Cardiac muscle cell (in vitro differentiated cells and primary cell): Measurements from ENCODE around the gene SMIM38. TPM values are rescaled to one million over a fixed set of nuclear protein-coding genes. Genes with fewer than 3 reads are reported as not detected.

Source experiments
- DNase-seq, 2 donors: peaks; one replicate each; pipeline versions ENCODE4 v3.0.0 to v3.0.0-alpha.2; 2010 to 2017; ENCODE audit warnings: low read depth in 1 of 2, low spot score in 1 of 2
- H3K27ac ChIP-seq: fragments of 200-600 bp; sonication (generic); 2 replicates; pipeline ENCODE4 v1.5.1; 2016
- H3K27me3 ChIP-seq: fragments of 200-600 bp; sonication (generic); 2 replicates; pipeline ENCODE4 v1.6.0; 2016; ENCODE audit warnings: control low read depth
- H3K36me3 ChIP-seq: fragments of 200-600 bp; sonication (generic); 2 replicates; pipeline ENCODE4 v1.5.1; 2016; ENCODE audit warnings: control low read depth
- H3K4me1 ChIP-seq: fragments of 200-600 bp; sonication (generic); 2 replicates; pipeline ENCODE4 v1.8.1; 2017; ENCODE audit warnings: low read depth, mild to moderate bottlenecking, mixed run types
- H3K4me3 ChIP-seq: fragments of 200-600 bp; sonication (generic); 2 replicates; pipeline ENCODE4 v1.5.1; 2016; ENCODE audit warnings: mild to moderate bottlenecking
- H3K9me3 ChIP-seq: fragments of 200-600 bp; sonication (generic); 2 replicates; pipeline ENCODE4 v1.5.1; 2017; ENCODE audit warnings: low read depth, mild to moderate bottlenecking, control low read depth
- polyA plus RNA-seq: library from polyadenylated mRNA; unstranded; fragments of >200 nt; fragmentation: Nextera tagmentation; extraction: Ambion mirVana; gene quantifications from 2 replicates; pipeline ENCODE4 v1.2.1, GENCODE V29; 2016
- total RNA-seq: library from RNA; depleted of rRNA; stranded (reverse); fragments of >200 nt; gene quantifications from 2 replicates; pipeline ENCODE4 v1.2.3, GENCODE V29; 2016
- TF ChIP-seq, protein P1 (sequence below): IDR thresholded peaks from 2 replicates; pipeline ENCODE4 v1.5.1; 2012; ENCODE audit warnings: low read depth, mild to moderate bottlenecking, low read length

SMIM38 gene
- total and polyA plus RNA-seq, 2 experiments from 2014 or later: 0.62 to 5.5 TPM

DNA sequence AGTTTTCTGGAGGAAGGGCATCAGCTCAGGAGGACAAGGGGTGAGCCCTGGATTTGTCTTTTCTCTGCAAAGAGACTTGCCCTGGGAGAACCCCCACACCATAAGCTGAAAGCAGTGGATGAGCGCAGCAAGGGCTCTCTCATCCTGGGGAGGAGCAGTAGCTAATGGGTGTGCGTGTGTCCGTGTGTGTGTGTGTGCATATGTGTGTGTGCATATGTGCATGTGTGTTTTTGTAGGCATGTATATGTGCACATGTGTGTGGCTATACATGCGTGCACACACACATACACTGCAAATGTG, 45.3 kb downstream of the SMIM38 start:
- Histone ChIP-seq H3K27ac (no peak overlapping the region), H3K9me3 (no peaks in the 10 kb centered on the region), H3K4me1 (no peaks in the 10 kb centered on the region), H3K27me3 (no peaks in the 10 kb centered on the region), H3K4me3 (no peak overlapping the region), H3K36me3 (no peaks in the 10 kb centered on the region)
- TF ChIP-seq, protein P1, sequence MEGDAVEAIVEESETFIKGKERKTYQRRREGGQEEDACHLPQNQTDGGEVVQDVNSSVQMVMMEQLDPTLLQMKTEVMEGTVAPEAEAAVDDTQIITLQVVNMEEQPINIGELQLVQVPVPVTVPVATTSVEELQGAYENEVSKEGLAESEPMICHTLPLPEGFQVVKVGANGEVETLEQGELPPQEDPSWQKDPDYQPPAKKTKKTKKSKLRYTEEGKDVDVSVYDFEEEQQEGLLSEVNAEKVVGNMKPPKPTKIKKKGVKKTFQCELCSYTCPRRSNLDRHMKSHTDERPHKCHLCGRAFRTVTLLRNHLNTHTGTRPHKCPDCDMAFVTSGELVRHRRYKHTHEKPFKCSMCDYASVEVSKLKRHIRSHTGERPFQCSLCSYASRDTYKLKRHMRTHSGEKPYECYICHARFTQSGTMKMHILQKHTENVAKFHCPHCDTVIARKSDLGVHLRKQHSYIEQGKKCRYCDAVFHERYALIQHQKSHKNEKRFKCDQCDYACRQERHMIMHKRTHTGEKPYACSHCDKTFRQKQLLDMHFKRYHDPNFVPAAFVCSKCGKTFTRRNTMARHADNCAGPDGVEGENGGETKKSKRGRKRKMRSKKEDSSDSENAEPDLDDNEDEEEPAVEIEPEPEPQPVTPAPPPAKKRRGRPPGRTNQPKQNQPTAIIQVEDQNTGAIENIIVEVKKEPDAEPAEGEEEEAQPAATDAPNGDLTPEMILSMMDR: no peak
- no peak for DNase-seq

DNA sequence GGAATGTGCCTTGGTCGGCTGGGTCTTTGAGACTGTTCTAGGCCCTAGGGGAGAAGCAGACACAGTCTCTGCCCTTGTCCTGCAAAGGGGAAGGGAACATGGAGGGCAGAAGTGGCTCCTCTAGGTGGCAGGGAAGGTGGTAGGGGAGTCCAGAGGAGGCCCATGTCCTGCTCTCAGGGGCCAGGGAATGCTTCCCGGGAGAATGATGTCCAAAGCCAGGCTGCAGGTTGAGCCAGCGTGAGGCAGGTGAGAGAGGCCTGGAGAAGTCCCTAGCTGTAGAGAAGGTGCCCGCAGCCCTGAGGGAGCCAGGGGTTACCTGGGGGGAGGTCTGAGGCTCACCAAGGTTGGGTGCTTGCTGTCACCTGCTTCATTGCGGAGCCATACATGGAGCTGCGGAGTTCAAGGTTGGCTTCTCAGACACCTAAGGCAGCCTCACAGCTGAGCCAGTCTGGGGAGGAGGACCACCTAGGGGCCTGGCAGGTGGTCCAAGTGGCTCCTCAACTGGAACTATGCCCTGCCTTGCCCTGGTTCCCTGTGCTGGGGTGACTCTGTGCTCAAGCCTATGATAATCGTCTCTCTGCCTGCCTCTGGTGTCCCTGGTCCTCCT, 46.1 kb downstream of the SMIM38 start:
- no peak for DNase-seq
- H3K4me1 ChIP-seq: no peaks in the 10 kb centered on the region
- H3K27me3 ChIP-seq: no peaks in the 10 kb centered on the region
- no peak overlapping the region for H3K27ac ChIP-seq
- H3K9me3 ChIP-seq: no peaks in the 10 kb centered on the region
- H3K4me3 ChIP-seq: no peak overlapping the region
- no peaks in the 10 kb centered on the region for H3K36me3 ChIP-seq
- TF ChIP-seq, protein P1: no peak

DNA sequence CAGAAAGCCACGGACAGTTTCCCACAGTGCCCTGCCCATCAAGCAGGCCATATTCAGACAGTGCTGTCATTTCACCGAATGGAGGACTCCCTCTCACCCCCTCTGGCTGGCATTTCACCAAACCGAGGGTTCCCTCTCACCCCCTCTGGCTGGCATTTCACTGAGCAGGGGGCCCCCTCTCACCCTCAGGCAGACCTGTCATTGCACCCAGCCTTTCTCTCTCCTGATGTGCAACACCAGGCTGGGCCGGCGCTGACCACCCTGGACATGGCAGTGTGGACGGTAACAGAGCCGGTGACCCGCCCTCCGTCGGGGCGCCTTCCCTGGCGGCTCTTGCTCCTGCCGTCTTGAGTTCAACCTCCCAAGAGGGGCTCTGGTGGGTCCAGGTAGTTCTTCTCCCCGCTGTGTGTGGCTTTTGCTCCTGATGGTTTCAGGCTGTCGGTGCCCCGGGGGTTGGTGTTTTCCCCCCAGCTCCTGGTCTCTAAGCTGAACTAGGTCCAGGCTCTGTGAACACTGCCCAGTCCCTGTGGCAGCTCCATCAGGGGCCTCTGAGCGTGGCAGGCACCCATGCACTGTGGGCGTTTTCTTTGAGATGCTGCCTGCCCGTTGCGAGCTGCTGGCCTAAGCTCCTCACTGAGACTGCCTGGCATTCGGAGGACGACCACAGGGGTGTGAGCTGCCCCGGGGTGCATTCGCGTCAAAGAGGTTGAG, 46.9 kb downstream of the SMIM38 start:
- Histone ChIP-seq H3K27ac (no peak overlapping the region), H3K36me3 (no peaks in the 10 kb centered on the region), H3K27me3 (no peaks in the 10 kb centered on the region), H3K4me1 (no peaks in the 10 kb centered on the region), H3K9me3 (no peaks in the 10 kb centered on the region), H3K4me3 (no peak overlapping the region)
- TF ChIP-seq, protein P1: no peak
- DNase-seq: no peak

DNA sequence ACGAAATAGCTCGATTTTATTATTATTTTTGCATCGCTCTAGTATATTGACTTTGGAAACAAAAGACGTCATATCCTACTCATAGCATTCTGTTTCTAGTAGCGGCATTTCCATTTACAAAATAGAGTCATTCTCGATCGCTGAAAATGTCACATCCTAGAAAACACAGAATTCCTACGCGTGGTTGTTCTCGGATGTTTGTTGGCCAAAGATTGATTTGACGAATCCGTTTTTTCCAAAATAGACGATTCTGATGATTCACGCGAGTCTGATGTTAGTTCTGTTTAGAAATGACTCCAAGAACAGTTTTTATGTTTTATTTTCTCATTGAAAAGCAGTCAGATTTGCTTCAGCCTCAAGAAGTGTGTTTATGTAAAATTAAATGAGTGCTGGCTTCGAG, 47.6 kb downstream of the SMIM38 start:
- Histone ChIP-seq H3K36me3 (no peaks in the 10 kb centered on the region), H3K4me3 (no peak overlapping the region), H3K27me3 (no peaks in the 10 kb centered on the region), H3K27ac (no peak overlapping the region), H3K4me1 (no peaks in the 10 kb centered on the region), H3K9me3 (no peaks in the 10 kb centered on the region)
- no peak for DNase-seq
- TF ChIP-seq, protein P1: no peak

DNA sequence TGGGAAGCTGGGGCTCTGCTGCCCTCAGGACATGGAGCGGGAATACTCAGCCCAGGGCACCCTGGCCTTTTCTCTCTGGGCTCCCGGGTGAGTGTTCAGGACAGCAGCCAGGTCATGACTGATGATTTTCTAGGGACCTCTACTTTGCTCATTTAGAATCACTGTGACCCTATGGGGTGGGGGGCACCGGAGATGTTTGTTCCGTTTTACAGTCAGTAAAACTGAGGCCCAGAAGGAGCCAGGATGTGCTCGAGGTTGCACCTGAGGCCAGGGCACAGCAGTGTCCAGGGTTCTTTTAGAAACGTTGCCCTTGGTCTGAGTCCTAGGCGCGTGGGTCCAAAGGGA, 48.1 kb downstream of the SMIM38 start:
- no peak overlapping the region for H3K27ac ChIP-seq
- no peaks in the 10 kb centered on the region for H3K36me3 ChIP-seq
- H3K9me3 ChIP-seq: no peaks in the 10 kb centered on the region
- no peaks in the 10 kb centered on the region for H3K4me1 ChIP-seq
- H3K4me3 ChIP-seq: no peak overlapping the region
- H3K27me3 ChIP-seq: no peaks in the 10 kb centered on the region
- TF ChIP-seq, protein P1: no peak
- no peak for DNase-seq
